CD4-positive, alpha-beta T cell treated with Interferon gamma for 1 hour (primary cell): ENCODE results near the gene UBE2H.
"Not testable (repeated sequence)": the region's sequence is repeated elsewhere in the genome, so short reads cannot be mapped to it uniquely, and the experiment has no call there.

Source experiments
- DNase-seq: peaks from one replicate; pipeline ENCODE4 v3.0.0-alpha.2; 2020

The UBE2H gene

GRCh38 chr7:129952653-129953560 lies at the start of gene UBE2H:
Gene UBE2H (minus strand): TSS chr7:129952960. CDS start chr7:129952555, 405 bp downstream.
- peak; percentile 92 for DNase-seq

DNA sequence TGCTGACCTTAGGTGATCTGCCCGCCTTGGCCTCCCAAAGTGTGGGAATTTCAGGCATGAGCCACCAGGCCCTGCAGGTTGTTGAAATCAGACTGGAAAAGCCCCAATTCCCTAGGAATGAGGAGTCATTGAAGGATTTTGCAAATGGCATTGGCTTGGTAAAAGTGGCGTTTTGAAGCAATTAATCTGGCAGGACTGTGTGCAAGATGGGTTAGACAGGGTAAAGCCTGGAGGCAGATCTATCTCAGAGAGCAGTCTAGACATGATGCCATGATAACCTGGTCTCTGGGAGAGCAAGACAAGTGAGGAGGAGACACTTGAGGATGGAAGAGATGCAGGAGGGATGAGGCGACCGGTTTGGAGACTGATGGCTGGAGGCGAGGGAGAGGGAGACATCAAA lies 45.7 kb upstream of the UBE2H start:
- no peak for DNase-seq

- DNase-seq: no peak
These were observed 44.5 kb upstream of the UBE2H start for GRCh38 chr7:129997285-129997684.

DNA sequence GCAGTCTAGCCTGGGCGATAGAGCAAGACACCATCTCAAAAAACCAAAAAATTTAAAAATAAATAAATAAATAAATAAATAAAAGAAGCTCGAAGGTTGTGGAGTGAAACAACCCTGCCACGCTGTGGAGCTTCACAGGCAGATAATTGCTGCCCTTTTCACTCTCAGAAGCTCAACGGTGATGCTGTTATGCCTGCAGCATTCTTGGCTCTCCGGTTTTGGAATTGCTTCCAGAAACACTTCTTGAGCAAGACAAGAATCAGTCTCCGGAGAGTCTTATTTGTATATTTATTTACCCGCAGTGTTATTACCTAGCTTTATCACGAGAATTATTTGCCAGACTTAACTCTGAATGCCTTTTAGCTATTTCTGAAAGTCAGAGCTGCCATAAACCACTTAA lies 40.5 kb upstream of the UBE2H start:
- no peak for DNase-seq

DNA sequence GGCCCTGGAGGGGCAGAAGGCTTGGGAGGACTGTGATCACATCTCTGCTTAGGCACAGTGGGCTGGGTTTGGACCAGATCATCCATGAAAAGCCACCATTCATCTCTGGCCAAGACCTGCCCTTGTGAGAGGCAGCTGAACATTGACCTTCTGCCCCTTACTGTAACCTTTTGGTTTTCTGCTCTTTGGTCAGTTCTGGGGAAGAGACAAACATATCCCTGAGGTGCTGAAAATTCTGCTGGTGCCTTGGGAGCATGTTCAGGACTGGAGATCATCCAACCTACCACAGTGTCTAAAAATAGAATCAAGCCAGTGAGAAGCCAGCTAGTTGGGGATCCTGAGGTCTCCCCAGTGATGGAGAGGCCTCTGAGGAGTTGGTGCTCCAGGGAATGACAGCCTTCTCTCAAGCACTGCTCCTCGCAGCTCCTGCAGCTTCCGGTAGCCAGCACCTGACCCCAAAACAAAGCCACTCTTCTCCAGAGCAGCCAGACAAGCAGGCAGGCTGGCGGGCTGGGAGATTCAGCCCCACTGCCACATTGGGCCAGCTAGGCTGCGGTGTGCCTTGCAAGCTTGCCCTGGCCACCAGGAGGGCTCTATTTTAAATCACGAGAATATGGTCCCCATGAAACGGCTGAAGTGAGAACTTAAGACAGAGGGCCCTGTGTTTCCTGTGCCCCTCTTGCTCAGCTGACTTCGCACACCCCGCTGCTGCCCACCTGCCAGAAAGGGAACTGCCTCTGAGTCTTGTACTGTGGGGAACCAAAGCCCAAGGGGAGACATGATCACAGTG lies 37.8 kb upstream of the UBE2H start:
- DNase-seq: no peak

DNA sequence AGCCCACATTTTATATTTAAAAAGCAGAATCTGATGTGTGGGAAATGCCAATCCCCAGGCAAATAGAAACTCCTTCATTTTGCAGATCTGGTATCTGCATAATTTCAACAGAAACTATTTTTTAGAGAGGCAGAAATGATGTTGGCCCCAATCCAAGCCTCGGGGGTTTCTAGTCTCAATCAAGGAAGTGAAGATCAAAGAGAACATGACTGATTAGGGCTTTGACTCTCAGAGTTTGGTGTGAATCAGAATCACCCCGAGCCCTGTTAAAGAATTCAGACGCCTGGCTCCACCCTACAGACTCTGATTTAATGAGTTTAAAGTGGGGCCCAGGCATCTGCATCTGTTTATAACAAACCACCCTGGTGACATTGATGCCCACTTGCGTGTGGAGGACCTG lies 36.7 kb upstream of the UBE2H start:
- DNase-seq: no peak

- no peak for DNase-seq
These were observed 33.8 kb upstream of the UBE2H start for GRCh38 chr7:129986600-129986999.

- DNase-seq: no peak
These were observed 27.9 kb upstream of the UBE2H start for GRCh38 chr7:129980667-129981066.

DNA sequence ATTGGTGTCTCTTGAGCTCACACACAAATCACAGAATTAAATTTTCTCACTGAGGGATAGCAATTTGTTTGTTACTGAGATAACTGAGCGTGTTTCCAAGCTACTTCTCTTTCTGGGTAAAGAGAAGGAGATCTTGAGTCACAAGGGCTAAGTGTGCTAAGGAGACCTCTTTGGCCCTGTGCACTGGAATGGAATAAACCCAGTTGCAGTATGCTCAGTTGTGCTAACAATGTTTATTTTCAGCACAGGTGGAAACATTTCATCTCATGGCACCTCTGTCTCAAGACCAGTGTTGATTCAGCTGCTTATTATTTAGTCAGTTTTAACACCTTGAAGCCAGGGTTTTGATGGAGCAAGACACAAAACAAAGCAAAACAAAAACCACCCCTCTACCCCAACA lies 22.5 kb upstream of the UBE2H start:
- DNase-seq: no peak

DNA sequence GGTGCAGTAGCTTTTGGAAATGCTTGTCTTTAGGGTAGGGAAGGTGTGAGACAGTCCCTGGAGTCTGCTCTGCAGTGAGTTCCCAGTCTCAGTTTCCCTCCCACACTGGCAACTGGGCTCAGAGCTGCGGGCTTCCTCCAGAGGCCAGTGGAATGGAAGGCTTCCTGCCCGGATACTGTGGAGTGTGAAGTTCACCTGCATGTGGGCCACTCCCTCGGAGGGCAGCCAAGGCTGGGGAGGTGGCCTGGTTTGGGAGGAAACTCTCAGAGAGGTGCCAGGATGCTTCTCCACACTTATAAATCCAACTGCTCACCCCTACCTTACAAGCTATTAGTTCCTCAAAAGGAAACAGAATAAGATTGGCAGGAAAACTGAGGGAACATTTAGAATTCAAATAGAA lies 18.1 kb upstream of the UBE2H start:
- DNase-seq: no peak

DNA sequence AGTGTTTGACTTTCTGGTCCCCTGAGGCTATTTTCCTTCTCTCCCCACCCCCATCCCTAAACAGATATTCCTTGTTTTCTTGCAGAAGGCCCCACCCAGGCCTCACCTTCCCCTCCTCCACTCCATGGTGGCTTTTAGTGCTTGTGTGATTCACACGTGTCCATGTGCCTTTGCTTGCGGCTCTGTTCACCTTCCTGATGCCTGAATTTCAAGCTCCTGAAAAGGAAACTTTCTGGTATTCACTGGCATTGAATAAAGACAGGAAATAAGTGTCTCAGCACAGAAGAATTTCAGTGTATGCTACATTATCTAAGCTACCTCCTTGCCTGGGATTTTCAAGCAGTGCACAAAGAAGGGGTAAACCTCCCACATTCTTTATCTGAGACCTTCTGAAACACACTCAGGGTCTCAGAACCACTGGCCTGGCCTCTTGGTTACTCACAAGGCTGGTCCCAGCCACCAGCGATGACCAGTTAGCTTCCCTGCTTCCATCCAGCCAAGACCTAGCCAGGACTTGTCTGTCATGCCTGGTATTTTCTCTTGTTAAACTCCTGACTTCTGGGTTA lies 17.2 kb upstream of the UBE2H start:
- no peak for DNase-seq

- DNase-seq: no peak
These were observed 16.0 kb upstream of the UBE2H start for GRCh38 chr7:129968592-129969383.

DNA sequence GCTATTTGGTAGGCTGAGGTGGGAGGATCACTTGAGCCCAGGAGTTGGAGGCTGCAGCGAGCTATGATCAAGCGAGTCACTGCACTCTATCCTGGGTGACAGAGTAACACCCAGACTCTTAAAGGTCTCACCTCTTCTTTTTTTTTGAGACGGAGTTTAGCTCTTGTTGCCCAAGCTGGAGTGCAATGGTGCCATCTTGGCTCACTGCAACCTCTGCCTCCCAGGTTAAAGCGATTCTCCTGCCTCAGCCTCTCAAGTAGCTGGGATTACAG lies 7.4 kb upstream of the UBE2H start:
- not testable (repeated sequence) for DNase-seq

DNA sequence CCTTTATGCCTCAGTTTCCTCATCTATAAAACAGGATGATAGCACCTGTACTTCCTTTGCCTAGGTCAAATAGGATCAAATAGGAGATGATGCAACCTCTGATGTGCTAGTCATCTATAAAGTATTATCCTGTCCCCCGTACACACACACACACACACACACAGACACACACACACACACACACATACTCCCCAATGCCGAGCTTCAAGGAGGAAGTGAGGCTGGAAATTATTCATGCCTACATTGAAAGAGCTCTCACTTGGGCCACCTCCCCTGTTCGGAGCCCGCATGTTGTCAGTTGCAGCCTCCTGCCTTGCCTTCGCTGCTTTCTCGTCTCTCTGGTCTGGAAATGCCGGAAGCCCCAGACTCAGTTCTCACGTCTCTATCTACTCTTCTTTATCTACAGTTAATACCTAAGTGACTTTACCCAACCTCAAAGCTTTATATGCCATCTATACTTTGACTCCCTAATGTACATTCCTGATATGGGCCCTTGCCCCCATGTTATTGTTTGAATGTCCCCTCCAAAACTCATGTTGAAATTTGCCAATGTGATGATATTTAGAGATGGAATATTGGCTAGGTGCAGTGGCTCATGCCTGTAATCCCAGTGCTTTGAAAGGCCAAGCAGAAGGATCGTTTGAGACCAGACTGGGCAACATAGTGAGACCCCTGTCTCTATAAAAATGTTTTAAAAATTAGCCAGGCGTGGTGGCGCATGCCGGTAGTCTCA lies 6.9 kb upstream of the UBE2H start:
- no peak for DNase-seq

- DNase-seq: peak; percentile 45
These were observed 6.1 kb upstream of the UBE2H start for GRCh38 chr7:129958643-129959470.

- DNase-seq: no peak
These were observed 3.3 kb upstream of the UBE2H start for GRCh38 chr7:129955993-129956543.

GRCh38 chr7:129952086-129952652 lies 591 bp downstream of the UBE2H start:
- DNase-seq: peak; percentile 39

DNA sequence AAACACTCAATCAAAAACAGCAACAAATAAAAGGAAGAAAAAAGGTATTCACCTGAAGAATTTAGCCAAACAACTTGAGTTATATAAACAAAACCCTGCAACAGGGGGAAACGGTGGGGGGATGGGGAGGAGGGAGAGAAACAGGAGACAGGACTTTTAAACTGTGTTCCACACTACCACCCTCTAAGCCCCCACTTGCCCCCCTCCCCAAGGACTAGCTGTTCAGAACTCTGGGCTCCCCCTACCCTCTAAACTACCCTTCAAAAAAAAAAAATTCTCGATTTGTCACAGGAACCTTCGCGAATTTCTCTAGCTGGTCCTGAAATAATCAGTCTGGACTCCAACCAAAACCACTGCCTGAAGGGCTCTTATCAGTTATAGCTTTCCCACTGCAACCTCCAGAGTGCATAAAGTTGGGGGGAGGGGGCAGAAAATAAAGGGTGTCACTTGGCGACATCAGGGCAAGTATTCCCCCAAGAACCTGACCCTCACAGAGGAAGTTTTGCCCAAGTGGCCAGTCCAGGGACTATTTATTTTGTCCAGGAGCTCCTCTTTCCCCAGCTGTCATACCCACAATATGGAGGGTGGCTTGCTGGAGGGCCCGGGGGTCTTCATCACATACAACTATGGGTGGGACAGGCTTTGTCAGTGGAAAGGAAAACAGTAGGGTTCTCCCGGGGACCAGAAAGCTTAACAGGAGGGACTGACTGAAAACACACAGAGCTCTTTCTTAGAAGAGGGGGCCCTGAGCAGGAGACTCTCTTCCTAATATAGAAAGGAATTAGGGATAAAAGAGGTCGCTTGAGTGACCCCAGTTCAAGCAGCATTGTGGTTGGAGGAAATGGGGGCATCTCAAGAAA lies 1.3 kb downstream of the UBE2H start:
- DNase-seq: peak; percentile 2

GRCh38 chr7:129950933-129951225 lies 1.9 kb downstream of the UBE2H start:
- no peak for DNase-seq
